T-helper 9 cell (primary cell): ENCODE data around the gene NPY4R2.
"Not testable (repeated sequence)": the region's sequence is repeated elsewhere in the genome, so short reads cannot be mapped to it uniquely, and the experiment has no call there.

Experiments used
- DNase-seq: peaks from one replicate; pipeline ENCODE4 v3.0.0-alpha.2; 2020
- total RNA-seq, 2 donors: gene quantifications; one replicate each; lab custom pipeline; 2026; lab: John Stamatoyannopoulos, UW

Gene NPY4R2, protein sequence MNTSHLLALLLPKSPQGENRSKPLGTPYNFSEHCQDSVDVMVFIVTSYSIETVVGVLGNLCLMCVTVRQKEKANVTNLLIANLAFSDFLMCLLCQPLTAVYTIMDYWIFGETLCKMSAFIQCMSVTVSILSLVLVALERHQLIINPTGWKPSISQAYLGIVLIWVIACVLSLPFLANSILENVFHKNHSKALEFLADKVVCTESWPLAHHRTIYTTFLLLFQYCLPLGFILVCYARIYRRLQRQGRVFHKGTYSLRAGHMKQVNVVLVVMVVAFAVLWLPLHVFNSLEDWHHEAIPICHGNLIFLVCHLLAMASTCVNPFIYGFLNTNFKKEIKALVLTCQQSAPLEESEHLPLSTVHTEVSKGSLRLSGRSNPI
- 0 reads per million in 2 donors for total RNA-seq

DNA sequence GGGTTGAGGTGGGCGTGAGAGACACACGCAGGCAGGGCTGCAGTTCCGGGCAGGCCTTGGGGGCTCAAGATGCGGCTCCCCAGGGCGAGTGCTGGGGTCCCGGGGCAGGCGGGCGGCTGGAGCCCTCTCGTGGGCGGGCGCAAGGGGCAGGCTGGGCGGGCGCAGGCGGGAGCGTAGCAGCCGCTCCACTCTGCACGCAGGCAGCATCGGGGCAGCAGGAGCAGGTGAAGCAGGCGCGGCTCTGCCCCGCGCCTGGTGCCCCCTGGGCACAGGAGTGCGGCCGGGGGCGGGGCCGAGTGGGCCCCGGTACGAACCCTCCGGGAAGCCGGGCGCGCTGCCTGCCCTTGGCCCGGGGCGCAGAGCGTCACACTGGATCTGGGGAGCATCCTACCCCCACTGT lies at the start of gene NPY4R2:
Gene NPY4R2 (plus strand): TSS at position 188 of the 400 bp plus-strand sequence. CDS start 3,326 bp downstream, outside the sequence.
- not testable (repeated sequence) for DNase-seq

DNA sequence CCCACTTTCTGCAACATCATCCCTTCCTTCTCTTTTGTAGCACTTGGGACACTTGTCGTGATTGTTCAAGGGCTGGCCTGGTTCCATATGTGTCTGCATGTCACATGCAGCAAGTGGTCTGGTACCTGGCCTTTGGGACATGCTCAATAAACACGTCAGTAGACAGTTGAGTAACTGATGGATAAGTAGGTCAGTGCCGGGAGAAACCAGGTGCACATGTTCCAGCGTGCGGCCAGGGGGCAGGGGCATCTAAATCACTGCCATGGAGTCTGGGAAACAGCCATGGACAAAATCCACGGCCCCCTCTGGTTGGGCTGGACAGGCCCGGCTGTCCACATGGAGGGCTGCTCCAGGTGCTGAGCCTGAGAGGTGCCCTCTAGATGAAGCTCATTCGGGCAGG lies 47.6 kb upstream of the NPY4R2 start:
- not testable (repeated sequence) for DNase-seq

DNA sequence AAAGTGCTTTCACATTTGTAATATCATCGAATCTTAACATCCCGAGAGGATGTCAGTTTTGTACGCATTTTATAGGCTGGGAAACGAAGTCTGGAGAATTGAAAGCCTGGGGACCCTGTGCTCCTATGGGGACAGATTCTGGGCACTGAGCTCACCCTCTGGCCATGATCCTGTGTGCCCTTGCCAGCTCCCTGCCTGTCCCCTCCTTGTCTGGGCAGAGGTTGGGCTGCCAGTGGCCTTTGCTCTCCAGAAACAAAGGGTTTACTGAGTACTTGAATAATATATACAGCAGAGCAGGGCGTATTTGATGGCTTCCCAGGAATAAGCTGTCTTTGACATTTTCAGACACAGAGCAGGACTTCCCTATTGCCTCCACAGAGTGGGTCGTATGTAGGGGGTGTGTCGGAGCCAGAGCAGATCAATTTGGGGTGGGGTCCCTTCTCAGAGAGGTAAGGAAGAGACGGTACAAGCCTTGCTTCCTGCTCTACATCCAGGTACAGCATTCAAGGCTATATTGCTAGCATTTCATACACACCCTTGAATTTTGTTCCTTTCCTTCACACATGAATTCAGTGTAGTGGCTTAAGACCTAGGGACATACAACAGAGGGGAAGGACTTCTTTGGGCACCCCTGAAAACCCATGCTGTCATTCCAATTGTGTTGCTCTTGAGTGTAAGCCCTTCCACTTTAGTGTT lies 46.8 kb upstream of the NPY4R2 start:
- not testable (repeated sequence) for DNase-seq

DNA sequence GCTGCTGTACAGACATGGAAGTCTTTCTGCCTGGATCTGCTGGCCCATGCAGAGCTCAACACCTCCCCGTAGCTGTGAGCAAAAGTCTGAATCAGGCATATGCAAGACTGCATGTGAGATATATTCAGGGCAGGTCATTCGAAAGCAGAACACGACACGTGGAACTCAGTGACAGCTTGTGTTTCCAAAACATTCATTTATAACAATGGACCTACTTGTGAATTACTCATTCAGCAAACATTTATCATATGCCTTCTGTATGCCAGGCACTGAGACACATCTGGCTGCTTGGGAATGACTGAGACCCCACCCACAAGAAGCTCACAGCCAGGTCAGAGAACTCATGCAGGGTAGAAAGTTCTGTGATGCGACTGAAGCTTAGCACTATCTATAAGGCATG lies 46.2 kb upstream of the NPY4R2 start:
- not testable (repeated sequence) for DNase-seq

DNA sequence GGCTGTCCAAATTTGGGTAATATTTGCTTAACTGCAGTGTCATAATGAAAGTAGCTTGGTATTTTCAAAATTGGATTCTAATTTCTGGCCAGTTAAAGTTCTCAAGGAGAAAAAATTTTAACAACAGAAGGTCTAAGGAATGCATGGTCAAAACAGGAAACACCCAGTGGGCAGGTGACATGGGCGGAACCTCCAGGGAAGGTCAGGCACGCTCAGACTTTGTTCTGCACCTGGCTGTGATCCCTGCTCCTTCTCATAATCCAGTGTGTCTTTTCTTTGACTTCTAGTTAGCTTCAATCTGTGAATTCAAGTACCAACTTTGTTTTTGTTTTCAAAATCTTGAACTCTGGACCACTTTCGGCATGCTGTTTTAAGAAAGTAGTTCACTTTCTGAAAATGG lies 34.2 kb upstream of the NPY4R2 start:
- not testable (repeated sequence) for DNase-seq

DNA sequence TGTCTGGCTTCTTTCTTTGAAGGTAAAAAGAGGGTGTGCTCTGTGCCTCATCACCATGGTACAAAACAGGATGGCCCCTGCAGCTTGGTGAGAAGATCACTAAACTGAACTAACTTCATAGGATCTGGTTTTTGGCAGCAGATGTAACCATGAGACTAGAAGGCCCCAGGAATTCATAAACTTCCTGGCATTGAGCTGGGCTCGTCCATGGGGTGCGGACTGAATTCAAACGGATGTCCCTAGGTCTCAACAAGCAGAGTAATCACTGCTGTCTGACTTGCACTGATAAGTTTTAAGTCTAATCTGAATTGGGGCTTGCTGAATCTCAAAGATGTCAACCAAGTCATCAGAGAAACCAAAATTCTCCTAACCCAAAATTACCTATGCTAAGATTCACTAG lies 33.5 kb upstream of the NPY4R2 start:
- DNase-seq, result not testable (repeated sequence)

DNA sequence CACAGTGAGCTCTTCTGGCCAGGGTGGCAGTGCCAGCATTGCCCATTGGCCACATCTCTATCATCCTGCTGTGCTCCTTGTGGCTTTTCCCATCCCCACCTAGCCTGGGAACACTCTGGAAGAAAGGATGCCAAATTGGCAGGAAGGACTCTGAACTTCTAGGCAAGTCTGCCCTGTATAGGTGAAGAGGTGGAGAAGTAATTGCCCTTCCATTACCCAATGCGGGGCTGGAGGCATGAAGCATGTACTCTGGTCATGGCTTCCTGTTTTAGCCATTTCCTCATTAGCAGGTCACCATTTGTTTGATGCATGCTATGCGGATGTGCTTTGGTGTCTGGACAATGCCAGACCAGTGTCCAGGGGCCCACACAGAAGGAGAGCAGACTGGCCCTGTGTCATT lies 32.1 kb upstream of the NPY4R2 start:
- not testable (repeated sequence) for DNase-seq

DNA sequence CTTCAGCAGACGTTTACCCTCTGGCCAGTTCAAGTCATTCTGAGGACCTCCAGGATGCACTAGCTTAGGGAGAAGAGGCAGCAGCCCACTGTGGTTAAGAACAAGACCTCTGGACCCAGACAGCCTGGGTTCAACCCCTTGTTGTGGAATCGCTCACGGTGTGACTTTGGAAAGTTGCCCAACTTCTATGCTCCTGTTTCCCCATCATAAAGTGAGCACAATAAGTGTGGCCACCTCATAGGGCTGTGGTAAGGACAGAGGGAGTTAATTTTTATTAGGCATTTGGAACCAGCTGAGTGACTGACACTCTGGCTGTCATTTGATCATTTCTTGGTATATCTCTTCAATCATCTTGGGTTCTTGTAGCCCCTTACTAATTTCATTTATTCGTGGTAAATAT lies 31.6 kb upstream of the NPY4R2 start:
- not testable (repeated sequence) for DNase-seq

DNA sequence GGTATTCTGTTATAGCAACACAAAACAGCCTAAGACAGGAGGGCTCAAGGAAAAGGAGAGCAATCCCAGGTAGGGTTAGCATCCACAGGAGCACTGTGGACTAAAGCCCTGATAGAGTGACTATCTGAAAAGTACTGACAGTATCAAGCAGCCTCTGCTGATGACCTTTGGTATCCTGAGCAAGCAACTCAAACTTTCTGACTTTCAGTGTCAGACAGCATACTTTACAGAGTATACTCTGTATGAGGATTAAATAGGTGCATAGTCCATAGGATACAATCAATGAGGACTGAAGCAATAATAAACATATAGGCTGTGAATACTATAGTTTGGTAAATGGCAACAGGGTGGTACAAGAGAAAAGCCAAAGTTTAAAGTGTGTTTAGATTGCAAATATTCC lies 27.7 kb upstream of the NPY4R2 start:
- not testable (repeated sequence) for DNase-seq

DNA sequence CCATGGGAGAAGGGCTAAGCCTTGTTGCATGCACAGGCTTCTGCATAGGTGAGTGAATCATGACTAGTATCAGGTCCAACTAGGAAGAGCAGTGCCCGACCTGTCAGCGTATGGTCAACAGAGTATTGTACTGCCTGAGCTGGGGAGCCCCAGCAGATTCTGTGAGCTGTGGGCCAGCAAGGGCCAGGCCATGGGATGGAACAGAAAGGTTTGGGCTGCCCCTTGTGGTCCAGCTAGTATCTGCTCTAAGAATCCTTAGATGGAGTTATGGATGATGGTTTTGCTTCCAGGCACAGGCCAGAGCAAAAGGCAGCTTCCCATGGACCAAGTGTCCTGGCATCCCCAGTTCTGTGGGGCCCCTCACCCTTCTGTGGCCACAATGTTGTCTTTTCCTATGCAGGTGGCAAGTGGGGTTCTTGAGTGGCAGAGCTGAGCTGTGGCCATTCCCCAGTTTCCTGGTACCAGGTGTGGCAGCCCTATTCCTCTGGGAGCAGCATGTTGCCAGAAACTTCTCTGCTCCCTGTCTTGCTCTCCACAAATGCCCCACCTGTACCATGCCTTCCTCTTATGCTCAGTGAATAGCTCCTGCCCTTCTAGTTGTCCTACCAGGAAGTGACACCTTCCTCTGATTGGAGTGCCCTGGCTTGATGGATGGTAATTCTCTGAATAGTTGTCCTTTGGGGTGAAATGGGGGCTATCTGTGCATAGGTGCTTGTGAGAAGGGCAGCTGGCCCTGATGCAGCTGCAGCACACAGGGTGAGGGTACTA lies 25.8 kb upstream of the NPY4R2 start:
- DNase-seq, result not testable (repeated sequence)

DNA sequence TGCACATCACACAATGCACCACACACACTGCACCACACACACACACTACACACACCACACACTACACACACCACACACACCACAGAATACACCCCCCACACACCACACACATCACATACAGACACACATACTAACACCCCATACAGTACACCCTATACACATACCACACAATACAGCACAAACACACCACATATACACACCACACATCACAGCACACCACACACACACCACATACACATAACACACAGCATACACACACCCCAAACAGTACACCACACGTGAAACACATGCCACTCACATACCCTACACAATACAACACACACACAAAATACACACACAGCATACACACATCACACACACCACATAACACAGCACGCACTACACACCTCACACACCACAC lies 23.9 kb upstream of the NPY4R2 start:
- not testable (repeated sequence) for DNase-seq

DNA sequence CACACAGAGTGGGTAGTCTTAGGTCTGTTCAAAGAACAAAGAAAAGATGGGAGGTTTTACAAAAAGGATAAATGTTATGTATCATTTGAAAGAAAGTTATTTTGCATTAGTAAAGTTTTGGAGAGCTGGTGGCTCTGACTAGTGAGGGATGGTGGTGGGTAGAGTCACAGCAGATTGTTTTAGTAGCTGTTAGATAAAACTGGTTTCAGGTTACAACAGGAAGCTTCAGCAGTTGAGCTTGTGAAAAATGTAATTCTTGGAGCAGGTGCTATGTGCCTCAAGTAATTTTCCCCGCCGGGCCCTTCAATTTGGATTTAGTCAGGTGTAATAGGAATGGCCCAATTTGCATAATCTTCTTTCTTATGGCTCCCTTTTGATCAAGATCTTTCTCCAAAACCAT lies 20.6 kb upstream of the NPY4R2 start:
- DNase-seq, result not testable (repeated sequence)

DNA sequence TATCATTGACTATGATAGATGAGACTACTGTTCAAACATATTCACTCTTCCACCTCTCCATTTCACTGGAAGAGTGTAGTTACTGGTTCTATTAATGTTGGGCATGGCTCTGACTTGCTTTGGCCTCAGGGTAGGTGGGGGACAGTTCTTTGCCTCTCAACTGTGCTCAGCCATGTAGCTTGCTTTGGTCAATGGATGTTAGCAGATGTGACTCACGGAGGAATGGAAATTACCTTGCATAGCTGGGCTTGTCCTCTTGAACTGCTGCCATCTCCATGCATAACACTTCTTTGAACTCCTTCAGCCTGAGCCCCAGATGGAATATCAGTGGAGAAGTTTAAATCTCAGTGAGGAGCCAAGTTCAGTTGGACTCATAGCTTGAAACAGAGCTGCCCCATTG lies 9.1 kb upstream of the NPY4R2 start:
- not testable (repeated sequence) for DNase-seq

DNA sequence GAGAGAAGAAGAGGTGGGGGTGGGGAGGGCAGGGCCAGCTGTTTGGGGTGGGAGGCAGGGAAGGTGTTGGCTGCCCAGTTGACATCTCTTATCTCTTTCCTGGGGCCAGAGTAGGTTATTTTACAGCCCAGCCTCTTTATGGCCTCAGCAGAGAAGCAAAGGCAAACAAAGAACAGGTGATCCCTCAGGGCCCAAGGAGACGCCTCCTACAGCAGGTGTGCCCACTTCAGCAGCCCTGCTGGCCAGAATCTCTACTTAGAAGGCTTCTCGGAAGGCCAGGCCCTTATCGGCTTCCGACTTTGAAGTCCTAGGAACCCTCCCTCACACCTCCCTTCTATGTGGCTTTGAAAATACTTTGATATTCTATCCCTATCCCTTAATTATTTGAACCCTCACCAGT lies 8.0 kb upstream of the NPY4R2 start:
- DNase-seq, result not testable (repeated sequence)

DNA sequence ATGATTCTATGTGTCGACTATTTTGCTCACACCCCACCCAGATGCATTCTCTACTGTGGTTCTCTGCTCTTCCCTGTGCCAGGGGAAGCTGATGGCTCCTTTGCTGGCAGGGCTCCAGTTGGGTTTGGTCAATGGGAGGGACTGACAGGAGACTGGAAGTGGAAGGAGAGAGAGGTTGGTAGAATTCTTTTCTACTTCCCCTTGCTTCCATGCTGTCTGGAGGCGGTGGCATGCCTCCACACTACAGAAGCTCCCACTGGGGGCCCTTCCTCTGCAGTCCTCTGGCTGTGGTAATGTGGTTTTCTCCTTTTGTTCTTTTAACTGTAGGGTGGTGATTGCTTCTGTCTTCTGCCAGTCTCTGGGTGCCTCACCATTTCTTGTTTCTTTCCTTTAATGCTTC lies 4.4 kb upstream of the NPY4R2 start:
- not testable (repeated sequence) for DNase-seq

DNA sequence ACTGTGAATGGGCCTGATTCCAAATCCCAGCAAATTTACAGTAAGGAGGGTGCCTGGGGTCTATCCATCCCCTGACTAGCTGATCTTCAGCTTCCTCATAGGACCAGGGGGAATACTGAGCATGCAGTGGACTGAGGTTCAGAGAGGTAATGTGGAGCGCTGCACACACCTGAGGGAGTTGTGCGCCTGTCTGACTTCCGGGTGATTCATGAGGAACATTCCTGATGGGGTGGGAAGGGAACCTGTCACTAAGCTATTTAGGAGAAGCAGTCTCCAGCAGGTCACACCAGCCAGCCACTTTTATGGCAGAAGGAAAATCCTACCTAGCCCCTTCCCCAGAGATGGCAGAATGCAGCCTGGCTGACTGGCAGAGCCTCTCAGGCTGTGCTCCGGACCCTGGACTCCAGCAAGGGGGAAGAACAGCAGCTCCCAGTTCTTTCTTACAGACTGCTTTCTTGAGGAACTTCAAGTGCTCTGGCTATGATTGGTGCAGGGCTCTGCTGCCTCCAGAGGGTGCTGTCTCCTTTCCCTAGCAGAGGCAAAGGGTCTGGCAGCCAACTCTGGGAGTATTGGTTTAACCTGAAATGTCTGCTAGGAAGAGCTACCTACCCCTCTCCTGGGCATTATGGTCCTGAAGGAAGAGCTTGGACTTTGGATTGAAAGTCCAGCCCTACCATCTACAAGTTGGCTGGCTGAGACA lies 2.5 kb upstream of the NPY4R2 start:
- DNase-seq, result not testable (repeated sequence)

DNA sequence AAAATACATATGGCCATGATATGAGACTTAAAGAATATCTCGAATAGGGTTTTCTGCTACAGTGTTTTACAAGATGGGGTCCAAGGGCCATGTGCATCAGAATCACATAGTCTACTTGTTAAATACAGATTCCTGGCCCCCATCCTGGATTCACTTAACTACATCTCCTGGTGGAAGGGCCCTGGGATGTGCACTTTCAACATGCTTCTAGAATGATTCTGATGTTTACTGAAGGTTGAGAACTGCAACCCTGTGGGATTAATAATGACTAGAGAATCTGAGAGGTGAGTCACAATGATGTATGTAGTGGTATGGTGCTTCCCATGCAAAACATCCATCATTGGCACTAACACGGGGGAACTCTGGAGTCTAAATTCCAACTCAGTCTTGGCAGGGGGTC lies 2.1 kb downstream of the NPY4R2 start:
- not testable (repeated sequence) for DNase-seq

DNA sequence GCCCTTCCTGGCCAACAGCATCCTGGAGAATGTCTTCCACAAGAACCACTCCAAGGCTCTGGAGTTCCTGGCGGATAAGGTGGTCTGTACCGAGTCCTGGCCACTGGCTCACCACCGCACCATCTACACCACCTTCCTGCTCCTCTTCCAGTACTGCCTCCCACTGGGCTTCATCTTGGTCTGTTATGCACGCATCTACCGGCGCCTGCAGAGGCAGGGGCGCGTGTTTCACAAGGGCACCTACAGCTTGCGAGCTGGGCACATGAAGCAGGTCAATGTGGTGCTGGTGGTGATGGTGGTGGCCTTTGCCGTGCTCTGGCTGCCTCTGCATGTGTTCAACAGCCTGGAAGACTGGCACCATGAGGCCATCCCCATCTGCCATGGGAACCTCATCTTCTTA lies 4.0 kb downstream of the NPY4R2 start:
- not testable (repeated sequence) for DNase-seq

DNA sequence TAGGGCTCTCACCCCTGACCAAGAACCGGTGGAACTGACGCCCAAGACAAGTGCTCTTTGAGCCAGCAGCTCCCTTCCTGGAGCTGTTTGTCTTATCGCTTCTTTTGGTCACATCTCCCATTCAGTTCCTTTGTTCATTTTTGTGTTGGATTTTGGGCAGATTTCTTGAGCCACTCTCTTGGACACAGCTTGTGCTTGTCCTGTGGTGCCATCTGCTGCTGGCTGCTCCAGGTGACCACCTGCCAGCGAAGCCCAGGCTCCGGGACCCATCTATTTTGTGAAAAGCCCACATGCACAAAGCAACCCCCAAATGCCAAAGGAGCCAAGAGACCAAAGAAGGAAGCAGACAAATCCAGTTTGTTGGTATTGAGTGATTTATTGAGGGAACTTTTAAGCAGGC lies 6.2 kb downstream of the NPY4R2 start:
- not testable (repeated sequence) for DNase-seq

DNA sequence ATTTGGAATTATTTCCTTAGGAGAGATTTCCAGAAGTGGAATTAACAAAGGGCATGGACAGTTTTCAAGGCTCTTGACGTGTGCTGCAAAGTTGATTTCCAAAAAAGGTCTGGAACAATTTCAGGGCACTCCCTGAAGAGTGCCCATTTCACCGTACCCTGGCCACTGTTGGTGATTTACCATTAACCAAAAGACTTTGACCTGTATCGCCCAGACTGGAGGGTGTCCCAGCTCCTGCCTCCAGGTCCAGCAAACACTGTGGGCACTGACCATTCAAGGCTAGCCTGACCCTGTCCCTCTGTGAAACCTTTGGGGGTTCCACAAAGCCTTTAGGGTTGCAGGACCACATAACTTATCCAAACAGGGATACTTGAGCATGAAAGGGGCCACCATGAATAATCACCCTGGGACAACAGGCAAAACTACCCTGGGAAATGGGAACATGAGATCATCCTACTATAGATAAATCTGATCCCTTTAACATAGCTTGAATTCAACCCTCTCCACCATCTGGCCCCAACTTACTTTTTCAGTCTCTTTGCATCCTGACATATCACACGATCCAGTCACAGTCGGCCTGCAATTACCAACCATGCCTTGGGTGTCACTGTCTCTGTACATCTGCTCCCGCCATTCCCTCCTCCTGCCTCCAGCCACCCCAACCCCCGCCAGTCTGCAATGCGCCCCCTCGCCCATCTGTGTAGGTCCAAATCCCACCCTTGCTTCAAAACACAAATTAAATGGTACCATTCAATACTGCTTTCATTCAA lies 8.9 kb downstream of the NPY4R2 start:
- DNase-seq, result not testable (repeated sequence)

DNA sequence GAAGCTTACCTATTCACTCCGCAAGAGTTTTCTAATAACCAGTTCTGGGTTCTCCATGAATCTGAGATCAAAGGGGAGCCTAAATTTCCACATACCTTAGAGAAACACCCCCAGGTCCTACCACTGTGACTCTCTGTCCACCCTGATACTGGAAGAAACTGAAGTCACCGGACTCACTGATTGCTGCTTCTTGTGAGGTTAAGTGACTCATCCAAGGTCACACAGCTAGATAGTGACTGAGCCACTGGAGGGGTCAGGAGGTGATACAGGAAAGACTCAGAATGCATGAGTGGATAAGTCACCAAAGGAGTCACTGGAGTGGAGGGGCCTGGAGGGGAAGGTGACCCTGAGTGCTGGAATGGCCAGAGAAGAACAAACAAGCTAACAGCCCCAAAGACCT lies 9.8 kb downstream of the NPY4R2 start:
- DNase-seq, result not testable (repeated sequence)

DNA sequence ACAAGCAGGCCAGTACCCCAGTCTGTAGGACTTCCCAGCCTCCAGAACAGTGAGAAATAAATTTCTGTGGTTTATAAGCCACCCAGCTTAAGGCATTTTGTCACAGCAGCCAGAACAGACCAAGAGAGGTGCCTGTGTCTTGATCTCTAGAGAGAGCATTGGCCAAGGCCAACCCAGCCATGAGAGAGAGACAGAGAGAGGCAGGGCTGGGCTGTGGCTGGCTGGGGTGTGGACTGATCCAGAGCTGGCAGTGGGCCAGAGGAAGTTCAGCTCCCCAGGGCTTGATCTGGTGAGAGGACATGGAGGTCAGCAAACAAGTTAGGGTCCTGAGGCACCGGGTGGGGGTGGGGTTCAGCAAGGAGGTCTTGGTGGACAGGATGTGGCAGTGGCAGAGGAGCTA lies 14.4 kb downstream of the NPY4R2 start:
- DNase-seq, result not testable (repeated sequence)
